Endothelial cell of umbilical vein (primary cell): ENCODE results near the gene AKR7A3. TPM values are rescaled to one million over a fixed set of nuclear protein-coding genes. Genes with fewer than 3 reads are reported as not detected.

Source experiments
- BruUV-seq: library from RNA; stranded (reverse); fragments of 400-500 nt; replicated peaks from 2 replicates; lab custom pipeline; 2021; lab: Mats Ljungman, UMichigan
- CTCF ChIA-PET: fragments of 300-600, 350-600 bp; sonication (Branson Sonifier 250); formaldehyde crosslinking; loops from one replicate; lab custom pipeline; 2021; ENCODE audit warnings: antibody characterized with exemption, inconsistent platforms; lab: Charles Lee
- POLR2A ChIA-PET: fragments of 300-600, 350-600 bp; sonication (Branson Sonifier 250); formaldehyde crosslinking; loops from one replicate; lab custom pipeline; 2021; ENCODE audit warnings: antibody characterized with exemption, inconsistent platforms; lab: Charles Lee
- DNase-seq: peaks from one replicate; pipeline ENCODE4 v3.0.0-alpha.2; 2011; ENCODE audit warnings: low read depth, low spot score
- FAIRE-seq: peaks from 2 replicates; lab custom pipeline; 2011; peaks lifted over from hg19 to GRCh38; lab: Jason Lieb, UNC
- H2AFZ ChIP-seq: 2 replicates; pipeline ENCODE4 v1.6.0; 2012; ENCODE audit warnings: low read depth, low read length, control low read depth, inconsistent platforms
- H3K27ac ChIP-seq: 2 replicates; pipeline ENCODE4 v1.5.1; 2011; ENCODE audit warnings: low read depth, mild to moderate bottlenecking, control low read depth, low read length, moderate library complexity; ENCODE audit not compliant: insufficient read depth
- H3K27me3 ChIP-seq, 2 experiments: 2 replicates each; pipeline versions ENCODE4 v1.6.0 to v1.6.1; 2011; ENCODE audit warnings: low read length in 2 of 2, mixed read lengths in 1 of 2; ENCODE audit not compliant: control insufficient read depth in 2 of 2, insufficient read depth in 2 of 2
- H3K36me3 ChIP-seq, 2 experiments: 2 replicates in 1 of 2; 3 replicates in 1 of 2; pipeline ENCODE4 v1.5.1; 2011; ENCODE audit warnings: low read length in 2 of 2, mild to moderate bottlenecking in 1 of 2, moderate library complexity in 1 of 2; ENCODE audit not compliant: control insufficient read depth in 2 of 2, insufficient read depth in 2 of 2; ENCODE audit errors: extremely low read depth in 1 of 2
- H3K4me1 ChIP-seq: 3 replicates; pipeline ENCODE4 v1.5.1; 2011; ENCODE audit warnings: mild to moderate bottlenecking, low read length; ENCODE audit not compliant: control insufficient read depth, insufficient read depth; ENCODE audit errors: extremely low read depth
- H3K4me2 ChIP-seq: 2 replicates; pipeline ENCODE4 v1.6.1; 2011; ENCODE audit warnings: low read length, control low read depth, mixed read lengths; ENCODE audit not compliant: insufficient read depth
- H3K4me3 ChIP-seq, 3 experiments: fragments of 200-600 bp in 1 of 3; sonication (generic), shearing (Covaris generic) in 1 of 3; replicated peaks in 1 of 3; 2 replicates each; pipeline ENCODE4 v1.5.1; 2011 to 2016; ENCODE audit warnings: control low read depth in 3 of 3, low read length in 3 of 3, mild to moderate bottlenecking in 2 of 3, inconsistent platforms in 1 of 3, low read depth in 1 of 3, moderate library complexity in 1 of 3; ENCODE audit not compliant: insufficient read depth in 1 of 3
- H3K79me2 ChIP-seq: 2 replicates; pipeline ENCODE4 v1.6.0; 2012; ENCODE audit warnings: low read length, inconsistent platforms; ENCODE audit not compliant: control insufficient read depth, insufficient read depth
- H3K9ac ChIP-seq: replicated peaks from 2 replicates; pipeline ENCODE3; 2011; ENCODE audit warnings: low read length, control low read depth; ENCODE audit not compliant: insufficient read depth; ENCODE audit errors: extremely low read depth
- H3K9me1 ChIP-seq: replicated peaks from 3 replicates; pipeline ENCODE4 v1.6.0; 2011; ENCODE audit warnings: mild to moderate bottlenecking, low read length; ENCODE audit not compliant: control insufficient read depth, insufficient read depth; ENCODE audit errors: extremely low read depth
- H3K9me3 ChIP-seq: replicated peaks from 2 replicates; pipeline ENCODE4 v1.5.1; 2012; ENCODE audit warnings: low read length, inconsistent platforms; ENCODE audit not compliant: control insufficient read depth, insufficient read depth
- H4K20me1 ChIP-seq: replicated peaks from 2 replicates; pipeline ENCODE3; 2011; ENCODE audit warnings: mild to moderate bottlenecking, low read length; ENCODE audit not compliant: control insufficient read depth, insufficient read depth; ENCODE audit errors: extremely low read depth
- CTCF ChIP-seq, 2 donors: IDR thresholded peaks; 1 replicate in 1 of 2; 2 replicates in 1 of 2; pipeline ENCODE4 v1.5.1; 2011; ENCODE audit warnings: low read length in 2 of 2, mild to moderate bottlenecking in 2 of 2, moderate library complexity in 2 of 2, control low read depth in 1 of 2, inconsistent platforms in 1 of 2, low read depth in 1 of 2; ENCODE audit not compliant: insufficient read depth in 1 of 2; ENCODE audit errors: extremely low read depth in 1 of 2
- EZH2 ChIP-seq: IDR thresholded peaks from 2 replicates; pipeline ENCODE4 v1.6.1; 2012; ENCODE audit warnings: borderline replicate concordance, low read depth, mild to moderate bottlenecking, moderate library complexity, low read length, inconsistent platforms; ENCODE audit not compliant: severe bottlenecking
- FOS ChIP-seq: IDR thresholded peaks from 2 replicates; pipeline ENCODE4 v1.6.1; 2011; ENCODE audit warnings: mild to moderate bottlenecking, low read length, moderate library complexity, borderline replicate concordance; ENCODE audit not compliant: insufficient read depth
- GATA2 ChIP-seq: IDR thresholded peaks from 2 replicates; pipeline ENCODE4 v1.7.0; 2011; ENCODE audit warnings: low read depth, mild to moderate bottlenecking, moderate library complexity, mixed read lengths, low read length; ENCODE audit not compliant: insufficient read length, insufficient read depth
- JUN ChIP-seq: IDR thresholded peaks from 2 replicates; pipeline ENCODE4 v1.6.1; 2011; ENCODE audit warnings: borderline replicate concordance, low read depth; ENCODE audit not compliant: insufficient read length, insufficient read depth
- MYC ChIP-seq: IDR thresholded peaks from one replicate; pipeline ENCODE4 v1.6.1; 2011; ENCODE audit warnings: mild to moderate bottlenecking, low read depth, low read length
- POLR2A ChIP-seq: IDR thresholded peaks from 2 replicates; pipeline ENCODE4 v1.6.1; 2012; ENCODE audit warnings: low read depth, mild to moderate bottlenecking, control low read depth, low read length
- POLR2AphosphoS5 ChIP-seq: IDR thresholded peaks from 2 replicates; pipeline ENCODE4 v1.6.1; 2012; ENCODE audit warnings: low read depth, mild to moderate bottlenecking, control low read depth, low read length, moderate library complexity; ENCODE audit not compliant: insufficient read depth
- dilution Hi-C: fragments of 300-500 bp; cut with MboI; formaldehyde crosslinking; loops from one replicate; pipeline ENCODE4 v1.15.0; 2019; ENCODE audit warnings: low sequenced_read_pairs; ENCODE audit not compliant: extremely low pct_ligation_motif_present
- intact Hi-C: fragments of 100-400 bp; cut with micrococcal nuclease; formaldehyde crosslinking; loops from one replicate; pipeline ENCODE4 v1.10.0; 2022
- polyA plus RNA-seq, 4 experiments: library from polyadenylated mRNA; depleted of rRNA in 3 of 4; stranded (reverse) in 3 of 4; unstranded in 1 of 4; fragments of >200 nt; gene quantifications; 2 replicates each; pipeline versions ENCODE4 v1.2.1 to v1.2.3, GENCODE V29; 2011 to 2012; ENCODE audit warnings: missing spikeins in 1 of 4
- total RNA-seq: library from RNA; stranded (reverse); gene quantifications from 2 replicates; pipeline ENCODE4 v1.2.3, GENCODE V29; 2021
- TF ChIP-seq, protein P1 (sequence below): IDR thresholded peaks from 2 replicates; pipeline ENCODE4 v1.6.1; 2011; ENCODE audit not compliant: insufficient read depth, insufficient read length

AKR7A3 gene
- total and polyA plus RNA-seq, 2 donors (not counting 3 experiments of a cell fraction or from before 2014, with no cell fraction given), result 0.49 to 0.50 TPM

DNA sequence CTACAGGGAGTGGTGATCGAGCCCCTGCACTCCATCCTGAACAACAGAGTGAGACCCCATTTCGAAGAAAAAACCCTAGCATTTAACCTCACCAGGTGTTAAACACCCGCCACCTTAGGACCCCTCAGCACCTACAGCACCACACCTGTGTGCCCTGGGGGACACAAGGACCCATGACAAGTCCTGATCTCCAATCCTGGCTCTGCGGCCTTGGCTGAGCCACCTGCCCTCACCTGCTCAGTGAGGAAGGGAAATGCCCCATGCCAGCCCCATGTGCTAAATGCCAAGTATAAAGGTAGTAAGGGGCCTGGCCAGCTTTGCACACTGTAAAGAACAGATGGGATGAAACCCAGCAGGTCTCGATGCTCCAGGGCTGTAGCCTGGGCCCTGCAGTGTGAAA, 25.8 kb downstream of the AKR7A3 start:
- no peak overlapping the region for H3K4me2 ChIP-seq
- peaks cover 7 to 24% of the 10 kb centered on the region in 2 experiments for H3K36me3 ChIP-seq
- H3K4me1 ChIP-seq, result no peaks in the 10 kb centered on the region
- no peak overlapping the region for H2AFZ ChIP-seq
- no peaks in the 10 kb centered on the region for H3K27me3 ChIP-seq
- BruUV-seq, result no TSS peak
- no peak overlapping the region for H3K27ac ChIP-seq
- no peak for DNase-seq
- intact Hi-C loops (no loop called here), dilution Hi-C loops (no loop called here)
- H3K79me2 ChIP-seq, result no peaks in the 10 kb centered on the region
- no peak overlapping the region for H3K4me3 ChIP-seq
- no peak for FAIRE-seq
- H4K20me1 ChIP-seq, result no peaks in the 10 kb centered on the region
- H3K9ac ChIP-seq, result no peak overlapping the region
- H3K9me3 ChIP-seq, result no peaks in the 10 kb centered on the region
- TF ChIP-seq POLR2A, result no peak
- TF ChIP-seq FOS, result no peak
- no peak for TF ChIP-seq JUN
- no peak for TF ChIP-seq EZH2
- no peak for TF ChIP-seq POLR2AphosphoS5
- no peak for TF ChIP-seq CTCF (IDR thresholded peaks at IDR 0.05; ENCODE audit: extremely low read depth in 1 of 2, insufficient read depth in 1 of 2, low read depth in 1 of 2, low read length in 2 of 2)
- TF ChIP-seq, protein P1, sequence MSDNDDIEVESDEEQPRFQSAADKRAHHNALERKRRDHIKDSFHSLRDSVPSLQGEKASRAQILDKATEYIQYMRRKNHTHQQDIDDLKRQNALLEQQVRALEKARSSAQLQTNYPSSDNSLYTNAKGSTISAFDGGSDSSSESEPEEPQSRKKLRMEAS, result no peak
- TF ChIP-seq GATA2, result no peak
- TF ChIP-seq MYC, result no peak
- no peaks in the 10 kb centered on the region for H3K9me1 ChIP-seq
- ChIA-PET POLR2A (no interaction called here), CTCF (interaction anchor here (1.5 to 2.3 kb wide), 3 partner anchors 22 to 388 kb away, joined by 6 to 8 read pairs (median 6); no protein-coding TSS in a partner anchor)
